GM12878 (cell line): ENCODE data around the gene FGF12.

Experiments
- JUND ChIP-seq: IDR thresholded peaks from 2 replicates; pipeline ENCODE4 v1.6.1; 2012; ENCODE audit warnings: low read depth, mild to moderate bottlenecking, low read length, improper control_type of control experiment, moderate library complexity
- USF2 ChIP-seq: IDR thresholded peaks from 2 replicates; pipeline ENCODE4 v1.6.1; 2011; ENCODE audit warnings: low read depth, low read length, improper control_type of control experiment, borderline replicate concordance

GRCh38 chr3:192259661-192260060, 467.7 kb downstream of the FGF12 start:
- TF ChIP-seq USF2 (no peak), JUND (no peak)
